SU-DHL-6 (cell line): ENCODE data around the gene GNB2.

Experiments
- H2AFZ ChIP-seq: fragments of 200-600 bp; sonication (generic); 2 replicates; pipeline ENCODE4 v1.6.1; 2014; ENCODE audit warnings: low read depth, mild to moderate bottlenecking, moderate library complexity, mixed read lengths, antibody characterized with exemption, low read length; ENCODE audit not compliant: severe bottlenecking
- H3F3A ChIP-seq: fragments of 200-600 bp; shearing (Covaris generic); 2 replicates; pipeline ENCODE4 v1.6.0; 2016; ENCODE audit warnings: antibody characterized with exemption, mild to moderate bottlenecking; ENCODE audit not compliant: insufficient read depth
- H3K27ac ChIP-seq: fragments of 200-600 bp; sonication (generic); 2 replicates; pipeline ENCODE4 v1.5.1; 2016; ENCODE audit warnings: low read depth, mild to moderate bottlenecking, low read length, moderate library complexity, mixed read lengths
- H3K27me3 ChIP-seq: fragments of 200-600 bp; sonication (generic), shearing (Covaris generic); 2 replicates; pipeline ENCODE4 v1.6.0; 2014; ENCODE audit warnings: mild to moderate bottlenecking, low read length
- H3K36me3 ChIP-seq: fragments of 200-600 bp; sonication (generic); 2 replicates; pipeline ENCODE4 v1.6.1; 2014; ENCODE audit warnings: mild to moderate bottlenecking, low read length, mixed read lengths
- H3K4me2 ChIP-seq: fragments of 300-600, 200-600 bp; shearing (Covaris generic), sonication (generic); 2 replicates; pipeline ENCODE4 v1.6.0; 2014; ENCODE audit warnings: low read length, low read depth, mild to moderate bottlenecking; ENCODE audit not compliant: poor library complexity, severe bottlenecking
- H3K4me3 ChIP-seq: fragments of 200-600 bp; sonication (generic); 2 replicates; pipeline ENCODE4 v1.5.1; 2014; ENCODE audit warnings: antibody characterized with exemption, low read length, mild to moderate bottlenecking, mixed read lengths; ENCODE audit not compliant: insufficient read depth, poor library complexity, severe bottlenecking
- H3K79me2 ChIP-seq: fragments of 200-600 bp; sonication (generic); 2 replicates; pipeline ENCODE4 v1.6.1; 2014; ENCODE audit warnings: mild to moderate bottlenecking, low read length, moderate library complexity; ENCODE audit not compliant: insufficient read depth
- H3K9ac ChIP-seq: fragments of 200-600 bp; sonication (generic); 2 replicates; pipeline ENCODE4 v1.7.0; 2014; ENCODE audit warnings: mild to moderate bottlenecking, low read length
- H3K9me2 ChIP-seq: fragments of 200-600 bp; sonication (generic); replicated peaks from 2 replicates; pipeline ENCODE4 v1.6.1; 2014; ENCODE audit warnings: low read length; ENCODE audit not compliant: insufficient read depth
- H3K9me3 ChIP-seq: fragments of 200-600 bp; sonication (generic); 2 replicates; pipeline ENCODE4 v1.6.1; 2014; ENCODE audit warnings: low read length, mixed read lengths; ENCODE audit not compliant: insufficient read depth
- H4K20me1 ChIP-seq: fragments of 200-600 bp; sonication (generic); 2 replicates; pipeline ENCODE4 v1.6.1; 2014; ENCODE audit warnings: low read depth, mild to moderate bottlenecking, antibody characterized with exemption, low read length, moderate library complexity, mixed read lengths
- EZH2phosphoT487 ChIP-seq: fragments of 200-600 bp; sonication (generic), shearing (Covaris generic); conservative IDR thresholded peaks from 2 replicates; pipeline ENCODE4 v1.6.1; 2018; ENCODE audit warnings: mild to moderate bottlenecking, antibody characterized with exemption, low read length, moderate library complexity, mixed read lengths
- TF ChIP-seq, protein P1 (sequence below): fragments of 200-600 bp; sonication (generic); IDR thresholded peaks from one replicate; pipeline ENCODE4 v1.5.1; 2017; ENCODE audit warnings: antibody characterized with exemption, mild to moderate bottlenecking, low read length, moderate library complexity; ENCODE audit not compliant: insufficient read depth, poor library complexity, severe bottlenecking

GNB2 gene

DNA sequence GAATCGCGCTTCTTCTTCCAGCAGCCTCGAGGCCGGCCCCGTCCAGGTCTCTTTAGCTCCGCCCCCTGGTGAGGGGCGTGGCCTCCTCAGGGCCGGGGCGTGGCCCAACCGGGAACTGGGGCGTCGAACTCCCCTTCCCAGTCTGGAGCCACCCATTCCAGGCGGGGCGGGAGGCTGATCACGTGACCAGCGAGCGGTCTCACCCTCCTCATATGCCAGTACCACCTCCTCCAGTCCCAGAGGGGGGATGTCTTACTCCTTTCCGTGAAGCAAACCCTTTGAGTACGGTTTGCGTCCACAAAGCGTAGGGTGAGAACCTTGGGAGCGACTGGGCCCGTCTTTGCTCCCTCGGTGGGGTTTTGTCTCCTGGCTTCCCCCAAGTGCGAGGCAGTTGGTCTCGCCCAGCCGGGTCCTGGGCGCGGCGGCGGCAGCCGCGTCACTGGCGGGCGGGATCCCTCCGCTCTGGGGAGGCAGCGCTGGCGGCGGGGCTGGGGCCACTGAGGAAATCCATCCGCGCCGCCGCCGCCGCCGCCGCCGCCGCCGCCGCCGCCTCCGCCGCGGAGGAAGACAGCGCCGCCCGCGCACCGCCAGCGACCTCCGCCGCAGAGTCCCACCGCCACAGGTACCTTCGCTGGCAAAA lies at the start of gene GNB2:
GNB2 (plus strand) TSS at position 439 of the 640 bp plus-strand sequence. CDS start 2,526 bp downstream, outside the sequence.
- H3K27me3 ChIP-seq: no peaks in the 10 kb centered on the region
- H3K27ac ChIP-seq: peak within 1 kb of the TSS; percentile 70
- H4K20me1 ChIP-seq: no peaks in the 10 kb centered on the region; the same call in 1 of the 2 replicates
- peaks cover 13% of the 10 kb centered on the region for H3K79me2 ChIP-seq
- H3K9me3 ChIP-seq: no peaks in the 10 kb centered on the region
- H3K4me3 ChIP-seq: peak within 1 kb of the TSS; percentile 86
- H3F3A ChIP-seq: peaks cover 10% of the 10 kb centered on the region
- peak within 1 kb of the TSS; percentile 87 for H3K9ac ChIP-seq
- TF ChIP-seq, protein P1, sequence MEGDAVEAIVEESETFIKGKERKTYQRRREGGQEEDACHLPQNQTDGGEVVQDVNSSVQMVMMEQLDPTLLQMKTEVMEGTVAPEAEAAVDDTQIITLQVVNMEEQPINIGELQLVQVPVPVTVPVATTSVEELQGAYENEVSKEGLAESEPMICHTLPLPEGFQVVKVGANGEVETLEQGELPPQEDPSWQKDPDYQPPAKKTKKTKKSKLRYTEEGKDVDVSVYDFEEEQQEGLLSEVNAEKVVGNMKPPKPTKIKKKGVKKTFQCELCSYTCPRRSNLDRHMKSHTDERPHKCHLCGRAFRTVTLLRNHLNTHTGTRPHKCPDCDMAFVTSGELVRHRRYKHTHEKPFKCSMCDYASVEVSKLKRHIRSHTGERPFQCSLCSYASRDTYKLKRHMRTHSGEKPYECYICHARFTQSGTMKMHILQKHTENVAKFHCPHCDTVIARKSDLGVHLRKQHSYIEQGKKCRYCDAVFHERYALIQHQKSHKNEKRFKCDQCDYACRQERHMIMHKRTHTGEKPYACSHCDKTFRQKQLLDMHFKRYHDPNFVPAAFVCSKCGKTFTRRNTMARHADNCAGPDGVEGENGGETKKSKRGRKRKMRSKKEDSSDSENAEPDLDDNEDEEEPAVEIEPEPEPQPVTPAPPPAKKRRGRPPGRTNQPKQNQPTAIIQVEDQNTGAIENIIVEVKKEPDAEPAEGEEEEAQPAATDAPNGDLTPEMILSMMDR: no peak
- TF ChIP-seq EZH2phosphoT487: no peak
- peak within 1 kb of the TSS; percentile 52 for H2AFZ ChIP-seq
- no peaks in the 10 kb centered on the region for H3K9me2 ChIP-seq
- peak within 1 kb of the TSS; percentile 71 for H3K4me2 ChIP-seq
- H3K36me3 ChIP-seq: no peaks in the 10 kb centered on the region

DNA sequence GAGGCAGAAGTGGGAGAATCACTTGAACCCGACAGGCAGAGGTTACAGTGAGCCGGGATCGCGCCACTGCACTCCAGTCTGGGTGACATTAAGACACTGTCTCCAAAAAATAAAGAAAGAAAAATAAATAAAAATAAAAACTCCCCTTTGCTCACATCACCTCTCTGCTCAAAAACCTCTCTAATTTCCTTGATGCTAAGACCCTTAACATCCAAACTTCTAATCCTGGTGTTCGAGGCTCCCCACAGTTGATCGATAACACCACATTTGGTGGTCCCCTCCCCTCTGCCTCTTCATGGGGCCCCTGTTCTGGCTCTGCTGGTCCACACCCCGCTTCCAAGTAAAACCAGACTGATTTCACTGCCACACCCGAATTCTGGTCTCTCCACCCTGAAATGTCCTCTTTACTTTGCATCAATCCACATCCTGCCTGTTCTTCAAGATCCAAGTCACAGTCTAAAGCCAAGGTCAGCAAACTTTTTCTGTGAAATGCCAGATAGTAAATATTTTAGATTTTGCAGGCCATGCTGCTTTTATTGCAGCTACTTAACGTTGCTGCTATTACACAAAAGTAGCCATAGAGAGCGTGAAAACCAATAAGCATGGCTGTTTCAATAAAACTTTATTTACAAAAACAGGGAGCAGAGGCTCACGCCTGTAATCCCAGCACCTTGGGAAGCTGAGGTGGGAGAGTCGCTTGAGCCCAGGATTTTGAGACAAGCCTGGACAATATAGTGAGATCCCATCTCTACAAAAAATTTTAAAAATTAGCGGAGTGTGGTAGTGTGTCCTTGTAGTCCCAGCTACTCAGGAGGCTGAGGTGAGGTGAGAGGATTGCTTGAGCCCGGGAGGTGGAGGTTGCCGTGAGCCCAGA lies 49.4 kb upstream of the GNB2 start:
- H3K79me2 ChIP-seq: no peaks in the 10 kb centered on the region
- no peak overlapping the region for H3K9ac ChIP-seq
- H4K20me1 ChIP-seq: no peaks in the 10 kb centered on the region
- TF ChIP-seq, protein P1: no peak
- TF ChIP-seq EZH2phosphoT487: no peak
- H3K4me2 ChIP-seq: no peak overlapping the region
- H3K36me3 ChIP-seq: no peaks in the 10 kb centered on the region
- no peaks in the 10 kb centered on the region for H3K9me2 ChIP-seq
- no peak overlapping the region for H2AFZ ChIP-seq
- peaks cover 3% of the 10 kb centered on the region; the same call in 1 of the 2 replicates for H3F3A ChIP-seq
- no peaks in the 10 kb centered on the region for H3K9me3 ChIP-seq
- no peak overlapping the region for H3K4me3 ChIP-seq
- H3K27me3 ChIP-seq: no peaks in the 10 kb centered on the region
- H3K27ac ChIP-seq: no peak overlapping the region

DNA sequence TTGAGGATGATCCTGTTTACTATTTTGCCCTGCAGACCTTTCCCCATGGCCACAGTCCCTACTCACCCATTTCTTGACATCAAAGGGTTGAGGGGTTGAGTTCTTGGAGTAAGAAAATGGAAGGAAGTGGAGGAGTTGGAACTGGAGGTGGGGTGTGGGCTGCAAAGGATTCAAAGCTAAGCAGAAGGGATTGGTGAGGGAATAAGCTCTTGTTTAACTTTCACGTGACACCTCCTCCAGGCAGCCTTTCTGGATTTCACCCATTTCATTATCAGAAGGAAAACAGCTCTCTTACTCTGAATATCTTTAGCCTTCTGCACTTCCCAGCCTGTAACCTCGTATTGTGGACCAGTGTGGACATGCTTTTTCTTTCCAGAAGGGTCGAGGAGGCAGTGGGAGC lies 47.5 kb upstream of the GNB2 start:
- Histone ChIP-seq H2AFZ (peak overlapping the region; percentile 20), H3F3A (peaks cover 7% of the 10 kb centered on the region), H4K20me1 (no peaks in the 10 kb centered on the region), H3K4me3 (peak overlapping the region; percentile 58), H3K27ac (no peak overlapping the region), H3K27me3 (no peaks in the 10 kb centered on the region), H3K9ac (peak overlapping the region; percentile 69), H3K36me3 (no peaks in the 10 kb centered on the region), H3K9me2 (no peaks in the 10 kb centered on the region), H3K9me3 (no peaks in the 10 kb centered on the region), H3K79me2 (no peaks in the 10 kb centered on the region), H3K4me2 (peak overlapping the region; percentile 77)
- no peak for TF ChIP-seq EZH2phosphoT487
- TF ChIP-seq, protein P1: no peak
